Umbilical cord (tissue), 2 donors: ENCODE data around the gene CCL22. TPM values are rescaled to one million over a fixed set of nuclear protein-coding genes. Genes with fewer than 3 reads are reported as not detected.
"Not testable (repeated sequence)": the region's sequence is repeated elsewhere in the genome, so short reads cannot be mapped to it uniquely, and the experiment has no call there.

Experiments
- DNase-seq: peaks from one replicate; pipeline ENCODE4 v3.0.0-alpha.2; 2015; ENCODE audit warnings: low spot score
- total RNA-seq: library from RNA; depleted of rRNA; stranded (reverse); fragments of >200 nt; gene quantifications from one replicate; pipeline ENCODE4 v1.2.3, GENCODE V29; 2014; ENCODE audit warnings: low replicate concordance; ENCODE audit not compliant: insufficient read depth

CCL22 gene, protein sequence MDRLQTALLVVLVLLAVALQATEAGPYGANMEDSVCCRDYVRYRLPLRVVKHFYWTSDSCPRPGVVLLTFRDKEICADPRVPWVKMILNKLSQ
- 1.4 TPM for total RNA-seq

DNA sequence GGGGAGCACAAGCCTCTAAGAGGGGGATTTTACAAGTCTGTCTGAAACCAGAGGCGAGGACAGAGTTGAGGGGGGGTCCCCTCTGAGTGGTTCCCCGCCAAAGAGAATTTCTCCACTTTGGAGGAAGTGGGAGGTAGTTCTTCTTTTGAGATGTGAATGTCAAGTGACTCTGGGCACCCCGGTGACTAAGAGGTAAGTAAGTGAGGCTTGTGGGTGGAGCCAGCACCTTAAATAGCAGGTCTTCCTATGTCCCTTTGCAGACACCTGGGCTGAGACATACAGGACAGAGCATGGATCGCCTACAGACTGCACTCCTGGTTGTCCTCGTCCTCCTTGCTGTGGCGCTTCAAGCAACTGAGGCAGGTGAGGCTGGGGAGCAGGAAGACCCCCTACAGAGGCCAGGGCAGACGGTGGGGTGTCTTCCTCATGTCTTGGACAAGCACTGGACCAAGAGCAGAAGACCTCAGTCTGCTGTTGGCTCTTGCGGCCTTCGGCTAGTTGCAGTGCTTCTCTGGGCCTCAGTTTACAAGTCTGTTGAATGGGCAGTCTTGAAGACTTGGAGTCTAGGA is at the start of gene CCL22:
Gene CCL22, plus strand, starts transcription at position 257 of the 569 bp plus-strand sequence. Its CDS starts 34 bp downstream, at position 291.
- no peak for DNase-seq

- DNase-seq, result no peak
Measured at GRCh38 chr16:57310801-57311200, 47.8 kb upstream of the CCL22 start.

DNA sequence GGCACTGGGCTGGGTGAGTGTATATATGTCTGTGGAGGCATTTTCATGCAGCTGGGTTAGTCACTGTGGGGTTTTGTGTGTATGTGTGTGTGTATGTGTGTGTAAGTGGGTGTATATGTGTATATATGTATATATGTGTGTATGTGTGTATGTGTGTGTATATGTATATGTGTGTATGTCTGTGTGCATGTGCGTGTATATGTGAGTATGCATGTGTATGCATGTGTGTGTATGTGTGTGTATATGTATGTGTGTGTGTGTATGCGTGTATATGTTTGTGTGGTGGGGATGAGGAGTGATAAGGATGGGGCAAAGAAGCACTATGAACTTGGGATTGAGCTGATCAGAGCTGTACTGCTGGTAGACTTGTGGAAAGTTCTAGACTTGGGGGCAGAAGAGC is 45.1 kb upstream of the CCL22 start:
- DNase-seq, result no peak

DNA sequence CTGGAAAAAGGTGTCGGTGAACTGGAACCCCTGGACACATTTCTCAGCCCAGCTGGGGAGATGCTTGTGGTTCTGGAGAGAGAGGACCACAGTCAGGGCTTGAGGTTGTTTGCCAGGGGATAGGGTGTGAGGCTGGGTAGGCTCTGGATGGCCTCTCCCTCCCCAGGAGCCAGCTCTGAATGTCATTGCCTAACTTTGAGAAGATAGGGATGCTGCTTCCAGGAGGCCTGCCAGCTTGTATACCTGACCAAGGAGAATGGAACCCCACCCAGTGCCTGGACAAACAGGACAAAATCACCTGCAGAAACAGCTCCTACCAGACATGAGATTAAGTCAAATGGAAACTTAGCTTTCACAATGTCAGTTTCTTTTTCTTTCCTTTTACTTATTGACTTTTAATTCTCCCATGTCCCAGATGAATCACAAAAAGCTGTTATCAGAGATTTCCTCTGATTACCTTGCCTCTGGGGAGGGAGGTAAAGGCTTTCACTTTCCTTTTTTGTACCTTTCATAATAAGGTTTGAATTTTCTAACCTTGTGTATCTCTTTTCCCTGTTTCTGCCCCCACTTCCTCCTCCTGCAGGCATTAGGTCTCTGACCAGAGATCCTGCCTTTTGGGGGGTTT is 44.3 kb upstream of the CCL22 start:
- DNase-seq, result no peak

DNA sequence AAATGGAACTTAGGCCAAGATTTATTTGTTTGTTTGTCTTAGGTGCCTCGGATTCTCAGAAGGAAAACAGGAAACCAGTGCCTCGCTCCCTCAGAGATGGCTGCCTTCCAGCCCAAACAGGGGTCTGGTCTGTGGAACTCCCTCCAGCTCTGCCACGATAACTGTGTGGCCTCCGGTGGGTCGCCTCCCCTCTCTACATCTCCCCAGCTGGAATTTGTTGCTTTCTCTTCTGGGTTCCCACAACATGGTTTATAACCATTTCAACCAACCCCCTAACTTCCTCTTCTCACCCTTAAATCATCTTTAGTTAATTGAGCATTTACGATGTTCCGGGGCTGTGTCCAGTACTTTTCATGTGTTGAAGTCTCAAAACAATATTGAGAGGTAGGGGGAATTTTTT is 43.2 kb upstream of the CCL22 start:
- DNase-seq, result no peak

- DNase-seq, result peak; percentile 51
Measured at GRCh38 chr16:57316390-57317017, 42.1 kb upstream of the CCL22 start.

DNA sequence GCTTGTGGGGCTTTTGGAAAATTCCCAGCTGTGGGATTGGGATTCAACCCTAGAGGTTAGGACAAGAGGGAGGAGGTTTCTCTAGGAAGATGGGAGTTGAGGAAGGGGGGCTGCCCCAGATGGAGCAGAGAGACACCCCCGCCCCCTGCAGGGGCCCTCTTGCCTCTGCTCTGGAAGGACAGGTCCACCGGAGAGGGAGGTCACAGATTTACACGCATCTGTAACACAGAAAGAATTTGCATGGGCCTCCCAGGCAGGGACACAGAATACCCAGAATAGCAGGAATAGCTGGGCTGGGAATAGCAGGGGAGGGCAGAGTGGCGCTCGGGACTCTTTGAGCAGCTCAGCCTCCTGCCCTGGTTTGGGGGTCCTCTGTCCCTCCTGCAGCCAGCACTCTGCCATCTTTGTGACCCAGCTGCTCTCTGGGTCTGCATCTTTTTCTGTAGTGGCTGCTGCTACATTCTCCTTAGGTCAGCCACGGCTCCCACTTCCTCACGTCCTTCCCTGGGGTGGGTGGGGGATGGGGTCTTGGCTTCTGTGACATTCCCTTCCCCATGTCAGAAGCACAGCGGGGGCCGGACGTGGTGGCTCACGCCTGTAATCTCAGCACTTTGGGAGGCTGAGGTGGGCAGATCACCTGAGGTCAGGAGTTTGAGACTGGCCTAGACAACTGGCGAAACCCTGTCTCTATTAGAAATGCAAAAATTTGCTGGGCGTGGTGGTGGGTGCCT is 40.2 kb upstream of the CCL22 start:
- DNase-seq, result peak; percentile 61

- no peak for DNase-seq
Measured at GRCh38 chr16:57319646-57320045, 38.9 kb upstream of the CCL22 start.

GRCh38 chr16:57324749-57325148 is 33.8 kb upstream of the CCL22 start:
- DNase-seq, result no peak

GRCh38 chr16:57325458-57325857 is 33.1 kb upstream of the CCL22 start:
- DNase-seq, result no peak

- no peak for DNase-seq
Measured at GRCh38 chr16:57329718-57330327, 28.8 kb upstream of the CCL22 start.

DNA sequence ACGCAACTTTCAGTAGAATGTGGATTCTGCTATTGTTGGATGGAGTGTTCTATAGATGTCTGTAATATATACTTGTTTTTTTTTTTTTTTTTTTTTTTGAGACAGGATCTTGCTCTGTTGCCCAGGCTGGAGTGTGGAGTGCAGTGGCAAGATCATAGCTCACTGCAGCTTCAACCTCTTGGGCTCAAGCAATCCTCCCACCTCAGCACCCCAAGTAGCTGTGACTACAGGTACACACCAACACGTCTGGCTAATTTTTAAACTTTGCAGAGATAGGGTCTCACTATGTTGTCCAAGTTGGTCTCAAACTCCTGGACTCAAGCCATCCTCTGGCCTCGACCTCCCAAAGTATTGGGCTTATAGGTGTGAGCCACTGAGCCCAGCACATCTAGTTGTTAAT is 27.2 kb upstream of the CCL22 start:
- DNase-seq, result no peak

GRCh38 chr16:57333402-57333801 is 25.2 kb upstream of the CCL22 start:
- no peak for DNase-seq

- no peak for DNase-seq
Measured at GRCh38 chr16:57335366-57335765, 23.2 kb upstream of the CCL22 start.

- DNase-seq, result no peak
Measured at GRCh38 chr16:57341062-57341440, 17.5 kb upstream of the CCL22 start.

DNA sequence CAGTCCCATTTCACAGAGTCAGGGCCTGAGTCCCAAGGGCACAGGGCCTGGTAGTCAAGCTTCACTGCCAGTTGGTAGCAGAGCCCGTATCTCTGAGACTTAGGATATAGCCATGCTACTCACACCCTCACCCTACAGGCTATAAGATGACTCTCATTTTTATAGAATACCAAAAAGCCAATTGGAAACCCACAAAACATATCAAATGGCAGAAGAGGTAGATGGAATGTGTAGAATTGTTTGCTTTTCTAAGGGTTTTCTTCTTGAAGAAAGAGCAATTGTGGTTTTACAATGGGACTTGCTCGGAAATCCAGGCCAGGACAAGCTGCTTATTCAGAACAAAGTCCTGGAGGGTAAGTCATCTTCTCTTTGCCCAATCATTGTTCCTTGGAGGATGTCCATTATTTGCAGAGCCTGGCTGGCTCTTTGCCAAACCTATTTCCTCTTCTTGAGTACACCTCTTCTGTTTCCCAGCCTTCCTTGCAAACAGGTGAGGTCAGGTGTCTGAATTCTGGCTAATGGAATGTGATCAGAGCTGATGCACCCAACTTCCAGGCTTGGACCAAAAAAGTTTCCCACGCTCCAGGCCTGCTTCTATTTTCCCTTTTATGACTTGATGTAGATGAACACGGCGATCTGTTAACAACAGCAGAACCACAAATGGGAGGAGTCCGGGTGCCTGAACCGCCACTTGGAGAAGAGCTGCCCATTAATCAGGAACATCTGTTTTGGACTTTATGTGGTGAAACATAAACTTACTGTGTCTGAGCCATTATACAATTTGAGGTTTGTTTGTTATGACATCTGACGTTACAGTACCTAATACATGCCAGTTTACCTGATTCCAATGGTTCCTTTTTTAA is 16.9 kb upstream of the CCL22 start:
- DNase-seq, result peak; percentile 19

GRCh38 chr16:57342606-57343005 is 16.0 kb upstream of the CCL22 start:
- not testable (repeated sequence) for DNase-seq

DNA sequence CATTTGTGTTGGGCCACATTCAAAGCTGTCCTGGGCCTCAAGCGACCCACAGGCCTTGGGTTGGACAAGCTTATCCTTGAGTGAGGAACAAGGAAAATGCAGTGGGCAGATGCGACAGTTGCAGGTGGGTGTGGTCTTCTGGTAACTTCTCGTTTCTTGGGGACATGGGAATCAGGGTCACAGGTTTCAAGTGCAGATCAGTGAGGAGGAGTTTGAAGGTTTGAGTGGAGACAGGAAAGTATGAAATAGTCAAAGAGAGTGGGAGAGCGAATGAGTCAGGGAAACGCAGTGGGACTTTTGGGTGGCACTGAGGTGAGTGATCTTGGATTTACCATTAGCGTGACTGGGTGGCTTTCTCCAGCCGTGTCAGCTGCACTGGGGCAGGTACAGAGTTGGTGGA is 15.4 kb upstream of the CCL22 start:
- DNase-seq, result no peak

- not testable (repeated sequence) for DNase-seq
Measured at GRCh38 chr16:57344094-57344493, 14.5 kb upstream of the CCL22 start.

DNA sequence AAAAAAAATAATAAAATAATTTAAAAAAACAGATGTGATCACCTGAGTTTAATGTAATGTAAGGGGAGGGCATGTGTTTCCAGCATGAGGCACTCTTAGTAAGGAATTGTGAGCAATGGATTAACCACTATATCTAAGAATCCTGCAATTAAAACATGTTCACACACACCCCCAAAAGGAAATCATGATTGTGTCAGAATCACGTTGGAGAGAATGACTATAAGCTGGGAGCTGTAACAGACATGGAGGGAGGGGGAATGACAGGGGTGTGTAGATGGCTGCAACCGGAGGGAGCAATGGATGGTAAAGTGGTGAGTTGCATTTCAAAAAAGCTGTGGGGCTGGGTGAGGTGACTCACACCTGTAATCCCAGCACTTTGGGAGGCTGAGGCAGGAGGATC is 13.6 kb upstream of the CCL22 start:
- no peak for DNase-seq

GRCh38 chr16:57345666-57346204 is 12.8 kb upstream of the CCL22 start:
- DNase-seq, result no peak
